H1 (cell line): Measurements from ENCODE around the gene SMIM44. TPM values are rescaled to one million over a fixed set of nuclear protein-coding genes. Genes with fewer than 3 reads are reported as not detected.

ENCODE experiments used
- CTCF ChIA-PET: fragments of 300-600 bp; sonication (Branson Sonifier 250); formaldehyde crosslinking; loops from one replicate; lab custom pipeline; 2021; ENCODE audit not compliant: partially characterized antibody; lab: Charles Lee
- POLR2A ChIA-PET: fragments of 300-600 bp; sonication (Branson Sonifier 250); formaldehyde crosslinking; loops from one replicate; lab custom pipeline; 2021; ENCODE audit warnings: inconsistent platforms; ENCODE audit not compliant: partially characterized antibody; lab: Charles Lee
- DNase-seq, 2 experiments: peaks; one replicate each; pipeline versions ENCODE4 v3.0.0 to v3.0.0-alpha.2; 2010 to 2022; ENCODE audit warnings: low spot score in 2 of 2, low read depth in 1 of 2, mixed read lengths in 1 of 2
- FAIRE-seq: peaks from 2 replicates; lab custom pipeline; 2011; peaks lifted over from hg19 to GRCh38; lab: Jason Lieb, UNC
- H2AFZ ChIP-seq: 2 replicates; pipeline ENCODE4 v1.8.1; 2012; ENCODE audit warnings: low read length, inconsistent platforms
- H2AK5ac ChIP-seq: 2 replicates; pipeline ENCODE4 v1.6.1; 2013; ENCODE audit warnings: low read depth, low read length
- H2BK120ac ChIP-seq: replicated peaks from 2 replicates; pipeline ENCODE3; 2013; ENCODE audit warnings: low read depth, low read length, inconsistent platforms
- H2BK12ac ChIP-seq: 2 replicates; pipeline ENCODE4 v1.6.1; 2013; ENCODE audit warnings: low read depth, low read length
- H2BK15ac ChIP-seq: 2 replicates; pipeline ENCODE4 v1.6.1; 2013; ENCODE audit warnings: low read length
- H2BK20ac ChIP-seq: 2 replicates; pipeline ENCODE4 v1.6.1; 2013; ENCODE audit warnings: low read length
- H2BK5ac ChIP-seq: 2 replicates; pipeline ENCODE4 v1.6.1; 2013; ENCODE audit warnings: low read depth, low read length
- H3K14ac ChIP-seq: 2 replicates; pipeline ENCODE4 v1.6.1; 2013; ENCODE audit warnings: inconsistent platforms; ENCODE audit not compliant: insufficient read length
- H3K18ac ChIP-seq: 2 replicates; pipeline ENCODE4 v1.6.1; 2013; ENCODE audit warnings: low read length; ENCODE audit errors: extremely low read depth
- H3K23ac ChIP-seq: 2 replicates; pipeline ENCODE4 v1.6.1; 2013; ENCODE audit warnings: inconsistent platforms; ENCODE audit not compliant: insufficient read length
- H3K23me2 ChIP-seq: 2 replicates; pipeline ENCODE4 v1.6.1; 2013; ENCODE audit warnings: low read depth, low read length
- H3K27ac ChIP-seq: 2 replicates; pipeline ENCODE4 v1.6.1; 2011; ENCODE audit warnings: low read depth, low read length, inconsistent platforms
- H3K27me3 ChIP-seq, 4 experiments: replicated peaks in 1 of 4; 1 replicate in 1 of 4; 2 replicates in 3 of 4; pipeline versions ENCODE4 v1.6.1 to v1.8.1; 2011 to 2013; ENCODE audit warnings: low read length in 3 of 4, mild to moderate bottlenecking in 3 of 4, inconsistent platforms in 2 of 4, mixed read lengths in 2 of 4, moderate library complexity in 1 of 4; ENCODE audit not compliant: control insufficient read depth in 3 of 4, insufficient read depth in 3 of 4; ENCODE audit errors: extremely low read depth in 1 of 4
- H3K36me3 ChIP-seq, 4 experiments: 2 replicates each; pipeline versions ENCODE4 v1.6.1 to v1.8.1; 2011 to 2013; ENCODE audit warnings: mild to moderate bottlenecking in 4 of 4, low read length in 3 of 4, moderate library complexity in 2 of 4, control low read depth in 1 of 4, inconsistent platforms in 1 of 4; ENCODE audit not compliant: insufficient read depth in 4 of 4, control insufficient read depth in 2 of 4
- H3K4ac ChIP-seq: replicated peaks from 2 replicates; pipeline ENCODE3; 2013; ENCODE audit warnings: low read length, low read depth, mixed read lengths, inconsistent platforms; ENCODE audit not compliant: insufficient read length
- H3K4me1 ChIP-seq, 4 experiments: replicated peaks in 1 of 4; 1 replicate in 1 of 4; 2 replicates in 3 of 4; pipeline versions ENCODE4 v1.6.1 to v1.8.1; 2011 to 2013; ENCODE audit warnings: low read length in 3 of 4, inconsistent platforms in 2 of 4, mixed read lengths in 1 of 4; ENCODE audit not compliant: insufficient read depth in 4 of 4, control insufficient read depth in 3 of 4
- H3K4me2 ChIP-seq, 2 experiments: 2 replicates each; pipeline versions ENCODE4 v1.6.1 to v1.8.1; 2011 to 2013; ENCODE audit warnings: low read depth in 2 of 2, low read length in 2 of 2, control low read depth in 1 of 2, inconsistent platforms in 1 of 2, mild to moderate bottlenecking in 1 of 2; ENCODE audit not compliant: insufficient read depth in 1 of 2
- H3K4me3 ChIP-seq, 4 experiments: fragments of 200-600, 300-600 bp in 1 of 4; sonication (generic), shearing (Covaris generic), sonication (Bioruptor Twin) in 1 of 4; 2 replicates each; pipeline versions ENCODE4 v1.5.1 to v1.8.1; 2011 to 2016; ENCODE audit warnings: low read length in 4 of 4, low read depth in 3 of 4, control low read depth in 2 of 4, inconsistent platforms in 2 of 4, mild to moderate bottlenecking in 2 of 4, mixed read lengths in 1 of 4, moderate library complexity in 1 of 4; ENCODE audit not compliant: insufficient read depth in 2 of 4; ENCODE audit errors: extremely low read depth in 1 of 4
- H3K56ac ChIP-seq: replicated peaks from 2 replicates; pipeline ENCODE3; 2013; ENCODE audit warnings: low read depth, mild to moderate bottlenecking, mixed read lengths, low read length, inconsistent platforms; ENCODE audit not compliant: insufficient read length
- H3K79me1 ChIP-seq: 2 replicates; pipeline ENCODE4 v1.6.1; 2013; ENCODE audit warnings: low read depth, low read length, control low read depth
- H3K79me2 ChIP-seq, 2 experiments: 2 replicates each; pipeline versions ENCODE4 v1.6.1 to v1.8.1; 2012 to 2013; ENCODE audit warnings: low read length in 2 of 2, mild to moderate bottlenecking in 2 of 2, inconsistent platforms in 1 of 2; ENCODE audit not compliant: insufficient read depth in 2 of 2, control insufficient read depth in 1 of 2
- H3K9ac ChIP-seq, 4 experiments: replicated peaks in 1 of 4; 1 replicate in 1 of 4; 2 replicates in 3 of 4; pipeline versions ENCODE4 v1.6.1 to v1.8.1; 2011 to 2013; ENCODE audit warnings: low read depth in 3 of 4, low read length in 3 of 4, control low read depth in 2 of 4, mild to moderate bottlenecking in 2 of 4, moderate library complexity in 2 of 4, inconsistent platforms in 1 of 4; ENCODE audit errors: extremely low read depth in 1 of 4
- H3K9me3 ChIP-seq, 2 experiments: 2 replicates each; pipeline versions ENCODE4 v1.6.1 to v1.8.1; 2012 to 2013; ENCODE audit warnings: mild to moderate bottlenecking in 2 of 2, moderate library complexity in 2 of 2, control low read depth in 1 of 2, inconsistent platforms in 1 of 2, low read depth in 1 of 2, low read length in 1 of 2, mixed read lengths in 1 of 2; ENCODE audit not compliant: insufficient read depth in 2 of 2
- H4K20me1 ChIP-seq, 2 experiments: replicated peaks in 1 of 2; 2 replicates each; pipeline versions ENCODE3 to v1.8.1; 2011 to 2013; ENCODE audit warnings: inconsistent platforms in 2 of 2, low read length in 2 of 2, mild to moderate bottlenecking in 1 of 2; ENCODE audit not compliant: insufficient read depth in 2 of 2, control insufficient read depth in 1 of 2
- H4K5ac ChIP-seq: 2 replicates; pipeline ENCODE4 v1.6.1; 2013; ENCODE audit warnings: low read length, low read depth, mixed read lengths, inconsistent platforms; ENCODE audit not compliant: insufficient read length
- H4K8ac ChIP-seq: 2 replicates; pipeline ENCODE4 v1.8.0; 2013; ENCODE audit warnings: mild to moderate bottlenecking, moderate library complexity, low read length, inconsistent platforms; ENCODE audit not compliant: insufficient read depth; ENCODE audit errors: extremely low read depth
- H4K91ac ChIP-seq: replicated peaks from 2 replicates; pipeline ENCODE3; 2013; ENCODE audit warnings: low read length, mixed read lengths, inconsistent platforms; ENCODE audit not compliant: insufficient read length
- EP300 ChIP-seq, 2 experiments: IDR thresholded peaks; 1 replicate in 1 of 2; 2 replicates in 1 of 2; pipeline ENCODE4 v1.6.1; 2011 to 2012; ENCODE audit warnings: low read depth in 2 of 2, low read length in 2 of 2, mild to moderate bottlenecking in 2 of 2, borderline replicate concordance in 1 of 2, inconsistent platforms in 1 of 2, moderate library complexity in 1 of 2
- HDAC2 ChIP-seq, 2 experiments: fragments of 300-600 bp in 1 of 2; sonication (generic) in 1 of 2; IDR thresholded peaks; 2 replicates each; pipeline ENCODE4 v1.6.1; 2011 to 2012; ENCODE audit warnings: low read depth in 2 of 2, low read length in 2 of 2, mild to moderate bottlenecking in 2 of 2, moderate library complexity in 2 of 2, borderline replicate concordance in 1 of 2, inconsistent platforms in 1 of 2
- HDAC6 ChIP-seq: IDR thresholded peaks from one replicate; pipeline ENCODE4 v1.7.1; 2012; ENCODE audit warnings: low read depth, mild to moderate bottlenecking, inconsistent platforms, low read length, moderate library complexity
- RAD21 ChIP-seq, 2 experiments: IDR thresholded peaks in 1 of 2; conservative IDR thresholded peaks in 1 of 2; 2 replicates each; pipeline ENCODE4 v1.6.1; 2011; ENCODE audit warnings: low read depth in 2 of 2, low read length in 2 of 2, improper control_type of control experiment in 1 of 2, inconsistent platforms in 1 of 2, mild to moderate bottlenecking in 1 of 2, moderate library complexity in 1 of 2
- RBBP5 ChIP-seq: IDR thresholded peaks from 2 replicates; pipeline ENCODE4 v1.7.1; 2012; ENCODE audit warnings: low read depth, mild to moderate bottlenecking, inconsistent platforms, low read length, moderate library complexity, borderline replicate concordance
- RFX5 ChIP-seq: IDR thresholded peaks from 2 replicates; pipeline ENCODE4 v1.6.1; 2011; ENCODE audit warnings: low read depth, low read length, improper control_type of control experiment, borderline replicate concordance
- SRF ChIP-seq: IDR thresholded peaks from 2 replicates; pipeline ENCODE4 v1.6.1; 2011; ENCODE audit warnings: mild to moderate bottlenecking, low read depth, low read length, moderate library complexity
- TAF7 ChIP-seq: optimal IDR thresholded peaks from 2 replicates; pipeline ENCODE3; 2011; ENCODE audit warnings: low read depth, mild to moderate bottlenecking, inconsistent platforms, low read length, moderate library complexity, borderline replicate concordance
- YY1 ChIP-seq: IDR thresholded peaks from 2 replicates; pipeline ENCODE4 v1.6.1; 2011; ENCODE audit warnings: low read depth, mild to moderate bottlenecking, low read length
- WGBS, 2 experiments: shearing (Covaris generic) in 1 of 2; methylation state at CpG; one replicate each; pipeline versions ENCODE4 v1.1.6 to v1.1.7; 2013 to 2015; ENCODE audit warnings: low lambda C conversion rate in 2 of 2, mixed read lengths in 2 of 2, inconsistent platforms in 1 of 2, low coverage in 1 of 2, missing lambda C conversion rate in 1 of 2; ENCODE audit not compliant: insufficient replicate concordance in 2 of 2, insufficient coverage in 1 of 2, insufficient read length in 1 of 2; ENCODE audit errors: extremely low coverage in 1 of 2, missing lambda C conversion rate in 1 of 2; 5-methylcytosine and 5-hydroxymethylcytosine counted together
- polyA plus RNA-seq, 7 experiments: library from polyadenylated mRNA; depleted of rRNA in 3 of 7; stranded (reverse) in 5 of 7; unstranded in 2 of 7; fragments of >200 nt in 5 of 7; fragments of 200-250 nt in 2 of 7; gene quantifications; 1 replicate in 5 of 7; 2 replicates in 1 of 7; 4 replicates in 1 of 7; pipeline versions ENCODE4 v1.2.1 to v1.2.3, GENCODE V29; 2011 to 2013; ENCODE audit warnings: missing spikeins in 2 of 7, mixed read lengths in 2 of 7
- total RNA-seq: library from RNA; stranded (reverse); fragmentation: NEBNext Ultra II Directional; extraction: Animal tissue kit (Norgen Biotek cat#: 25700); gene quantifications from 2 replicates; pipeline ENCODE4 v1.2.1, GENCODE V29; 2021
- TF ChIP-seq, protein P1 (sequence below): IDR thresholded peaks from 2 replicates; pipeline ENCODE4 v1.6.1; 2012; ENCODE audit warnings: inconsistent platforms

SMIM44 gene
- total and polyA plus RNA-seq, 2 of the 8 experiments (the other 6 are each of a cell fraction or from before 2014, with no cell fraction given) = not detected

DNA sequence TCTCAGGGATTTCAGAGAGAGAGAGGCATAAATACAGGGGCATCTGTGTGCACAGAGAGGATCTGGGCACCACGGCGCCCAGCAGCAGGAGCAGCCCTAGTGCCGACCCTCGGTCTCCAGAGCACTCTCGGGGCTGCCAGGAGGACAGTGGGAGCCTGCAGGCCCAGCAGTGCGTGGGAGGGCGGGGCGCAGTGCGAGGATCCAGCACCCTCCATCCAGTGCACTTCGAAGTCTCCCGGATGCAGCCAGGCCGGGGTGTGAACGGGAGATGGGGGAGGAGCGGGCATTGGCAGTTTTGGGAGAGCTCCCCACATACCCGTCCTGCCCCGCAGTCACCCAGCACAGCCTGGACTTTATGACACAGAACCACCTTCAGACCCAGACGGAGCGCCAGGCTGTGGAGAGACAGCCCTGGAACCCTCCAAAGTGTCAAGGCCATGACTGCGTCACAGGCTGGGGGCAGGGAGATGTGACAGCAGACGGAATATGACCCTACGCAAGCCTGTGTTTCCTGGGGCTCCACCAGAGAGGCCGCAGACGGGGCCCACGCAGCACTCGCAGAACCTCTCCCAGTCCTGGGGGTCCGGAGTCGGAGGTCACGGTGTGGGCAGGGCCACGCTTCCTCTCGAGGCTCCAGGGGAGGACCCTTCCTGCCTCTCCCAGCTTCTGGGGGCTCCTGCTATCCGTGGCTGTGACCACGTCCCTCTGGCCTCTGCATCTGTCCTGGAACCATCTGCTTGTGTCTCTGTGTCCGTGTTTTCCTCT is 41.0 kb upstream of the SMIM44 start:
- H4K8ac ChIP-seq = no peak overlapping the region
- H4K91ac ChIP-seq = no peak overlapping the region
- no peak overlapping the region for H2BK12ac ChIP-seq
- no peak overlapping the region for H3K18ac ChIP-seq
- H3K4me1 ChIP-seq = peaks cover 0 to 17% (median 7%) of the 10 kb centered on the region in 4 experiments; a peak in 6 of 7 replicates
- H2AK5ac ChIP-seq = no peak overlapping the region
- TF ChIP-seq HDAC2 (IDR thresholded peaks at IDR 0.05; ENCODE audit: borderline replicate concordance in 1 of 2, low read depth in 2 of 2, low read length in 2 of 2) (no peak), HDAC6 (no peak), RBBP5 (no peak), SRF (no peak), EP300 (IDR thresholded peaks at IDR 0.05; ENCODE audit: borderline replicate concordance in 1 of 2, low read depth in 2 of 2, low read length in 2 of 2) (no peak), YY1 (no peak), TAF7 (no peak), RAD21 (IDR thresholded peaks at IDR 0.05 in 1 of 2, conservative IDR thresholded peaks at IDR 0.05 in 1 of 2; ENCODE audit: low read depth in 2 of 2, low read length in 2 of 2) (no peak), RFX5 (no peak)
- TF ChIP-seq, protein P1, sequence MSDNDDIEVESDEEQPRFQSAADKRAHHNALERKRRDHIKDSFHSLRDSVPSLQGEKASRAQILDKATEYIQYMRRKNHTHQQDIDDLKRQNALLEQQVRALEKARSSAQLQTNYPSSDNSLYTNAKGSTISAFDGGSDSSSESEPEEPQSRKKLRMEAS = no peak
- H4K20me1 ChIP-seq = peaks cover 0 to 16% of the 10 kb centered on the region in 2 experiments
- H4K5ac ChIP-seq = no peak overlapping the region
- no peak overlapping the region for H2BK120ac ChIP-seq
- ChIA-PET CTCF (interaction anchor here (0.5 to 1.6 kb wide), 4 partner anchors 9 to 49 kb away, joined by 3 to 5 read pairs (median 3); no protein-coding TSS in a partner anchor), POLR2A (interaction anchor here (0.9 to 4.3 kb wide), 2 partner anchors 13 to 15 kb away, joined by 4 to 30 read pairs; partner anchors contain the start of gene TEKTIP1)
- no peak overlapping the region for H2BK5ac ChIP-seq
- no peak overlapping the region for H2AFZ ChIP-seq
- no peaks in the 10 kb centered on the region for H3K27me3 ChIP-seq
- H2BK15ac ChIP-seq = no peak overlapping the region
- no peaks in the 10 kb centered on the region; the same call in 1 of the 2 replicates for H3K79me1 ChIP-seq
- no peak for DNase-seq
- no peak for FAIRE-seq
- no peak overlapping the region for H3K56ac ChIP-seq
- no peak overlapping the region for H3K23ac ChIP-seq
- H3K23me2 ChIP-seq = peaks cover 6% of the 10 kb centered on the region; the same call in 1 of the 2 replicates
- H3K4ac ChIP-seq = no peak overlapping the region
- no peak overlapping the region for H3K27ac ChIP-seq
- H3K14ac ChIP-seq = no peak overlapping the region
- no peak overlapping the region for H3K9ac ChIP-seq
- H3K79me2 ChIP-seq = peaks cover 0 to 21% of the 10 kb centered on the region in 2 experiments; a peak in 3 of 4 replicates
- no peak overlapping the region for H3K4me3 ChIP-seq
- H2BK20ac ChIP-seq = no peak overlapping the region
- 92% methylated on average over 30 of the region's 33 CpGs; no CpG with 5 or more reads in 1 of the 2 experiments for WGBS, 2 experiments
- no peak overlapping the region for H3K4me2 ChIP-seq
- H3K9me3 ChIP-seq = no peaks in the 10 kb centered on the region
- H3K36me3 ChIP-seq = peaks cover 0 to 11% (median 3%) of the 10 kb centered on the region in 4 experiments; a peak in 4 of 8 replicates
